ENCODE measurements around the gene TRAF1. TPM values are rescaled to one million over a fixed set of nuclear protein-coding genes. Genes with fewer than 3 reads are reported as not detected.
A peak's percentile ranks its signal among the peaks of the same experiment; 100 is the strongest.

TRAF1 gene
- total and polyA plus RNA-seq, 11 donors: 0.93 to 7.8 (median 1.8) TPM

DNA sequence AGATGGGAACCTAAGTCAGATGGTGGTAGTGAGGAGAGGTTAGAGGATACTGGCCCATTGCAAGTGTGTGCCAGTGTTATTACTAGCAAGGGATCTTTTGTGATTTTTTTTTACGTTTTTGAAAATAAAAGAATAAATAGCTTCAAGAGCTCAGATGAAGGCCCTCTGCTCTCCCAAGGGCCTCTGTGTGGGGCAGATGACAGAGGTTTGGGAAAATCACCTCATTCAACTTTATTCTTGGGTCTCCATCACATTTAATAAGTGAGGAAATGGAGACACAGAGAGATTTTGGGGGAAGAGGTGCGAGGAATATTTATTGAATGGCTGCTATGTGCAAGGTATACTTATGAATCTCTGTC, 10.1 kb upstream of the TRAF1 start:
- Histone ChIP-seq H3K27me3 (no peaks in the 10 kb centered on the region), H3K27ac (peak overlapping the region in 11 of 12 donors; percentile 35 to 98 (median 76)), H3K4me1 (peaks cover 5 to 60% (median 34%) of the 10 kb centered on the region in 12 donors), H3K9me3 (no peaks in the 10 kb centered on the region), H3K4me3 (no peak overlapping the region), H3K36me3 (no peaks in the 10 kb centered on the region)
- intact Hi-C loops (cut with DNase I): loop anchor here (1.0 to 10.0 kb wide), 13 partner anchors 59 to 181 kb away; partner anchors contain the start of genes PHF19 (in 6 of the 10), FBXW2 (in 2 of the 10) and PSMD5 (in 2 of the 10)
- DNase-seq: no peak
- WGBS, 4 donors: 43 to 46% (median 46%) methylated on average over 2 of the region's 2 CpGs
- no peak for ATAC-seq
- no peak for TF ChIP-seq POLR2A (IDR thresholded peaks at IDR 0.05)
- TF ChIP-seq, protein P1, sequence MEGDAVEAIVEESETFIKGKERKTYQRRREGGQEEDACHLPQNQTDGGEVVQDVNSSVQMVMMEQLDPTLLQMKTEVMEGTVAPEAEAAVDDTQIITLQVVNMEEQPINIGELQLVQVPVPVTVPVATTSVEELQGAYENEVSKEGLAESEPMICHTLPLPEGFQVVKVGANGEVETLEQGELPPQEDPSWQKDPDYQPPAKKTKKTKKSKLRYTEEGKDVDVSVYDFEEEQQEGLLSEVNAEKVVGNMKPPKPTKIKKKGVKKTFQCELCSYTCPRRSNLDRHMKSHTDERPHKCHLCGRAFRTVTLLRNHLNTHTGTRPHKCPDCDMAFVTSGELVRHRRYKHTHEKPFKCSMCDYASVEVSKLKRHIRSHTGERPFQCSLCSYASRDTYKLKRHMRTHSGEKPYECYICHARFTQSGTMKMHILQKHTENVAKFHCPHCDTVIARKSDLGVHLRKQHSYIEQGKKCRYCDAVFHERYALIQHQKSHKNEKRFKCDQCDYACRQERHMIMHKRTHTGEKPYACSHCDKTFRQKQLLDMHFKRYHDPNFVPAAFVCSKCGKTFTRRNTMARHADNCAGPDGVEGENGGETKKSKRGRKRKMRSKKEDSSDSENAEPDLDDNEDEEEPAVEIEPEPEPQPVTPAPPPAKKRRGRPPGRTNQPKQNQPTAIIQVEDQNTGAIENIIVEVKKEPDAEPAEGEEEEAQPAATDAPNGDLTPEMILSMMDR (IDR thresholded peaks at IDR 0.05): peak in 3 of 12 donors; percentile 6 to 10 (median 8)

- H3K4me1 ChIP-seq: peaks cover 5 to 60% (median 39%) of the 10 kb centered on the region in 12 donors
- peak overlapping the region in 2 of 12 donors; percentile 6 to 23 for H3K4me3 ChIP-seq
- H3K36me3 ChIP-seq: no peaks in the 10 kb centered on the region
- intact Hi-C loops (cut with DNase I): loop anchor here (1.0 to 10.0 kb wide), 13 partner anchors 59 to 181 kb away; partner anchors contain the start of genes PHF19 (in 6 of the 10), FBXW2 (in 2 of the 10) and PSMD5 (in 2 of the 10)
- ATAC-seq (peak; percentile 73 to 88 (median 79)), DNase-seq (peak; percentile 93 to 96 (median 93))
- no peak for TF ChIP-seq POLR2A (IDR thresholded peaks at IDR 0.05)
- TF ChIP-seq, protein P1 (IDR thresholded peaks at IDR 0.05): peak; percentile 84 to 97 (median 93)
- 20 to 28% (median 22%) methylated on average over 10 of the region's 10 CpGs for WGBS, 4 donors
- peak overlapping the region; percentile 47 to 98 (median 72) for H3K27ac ChIP-seq
- H3K9me3 ChIP-seq: no peaks in the 10 kb centered on the region
- H3K27me3 ChIP-seq: no peaks in the 10 kb centered on the region
Observed at GRCh38 chr9:120936011-120936763, 9.6 kb upstream of the TRAF1 start.

GRCh38 chr9:120935383-120935857, 8.8 kb upstream of the TRAF1 start:
- Histone ChIP-seq H3K4me3 (no peak overlapping the region), H3K27ac (peak overlapping the region; percentile 52 to 98 (median 72)), H3K4me1 (peaks cover 5 to 66% (median 44%) of the 10 kb centered on the region in 12 donors), H3K9me3 (no peaks in the 10 kb centered on the region), H3K27me3 (no peaks in the 10 kb centered on the region), H3K36me3 (no peaks in the 10 kb centered on the region)
- TF ChIP-seq POLR2A (IDR thresholded peaks at IDR 0.05): no peak
- TF ChIP-seq, protein P1 (IDR thresholded peaks at IDR 0.05): no peak
- 5 to 11% (median 8%) methylated on average over 4 of the region's 4 CpGs for WGBS, 4 donors
- peak; percentile 85 to 88 (median 86) for ATAC-seq
- peak; percentile 90 to 95 (median 95) for DNase-seq
- intact Hi-C loops (cut with DNase I): loop anchor here in 6 of 10 donors (5.0 to 10.0 kb wide), 5 partner anchors 58 to 178 kb away; partner anchors contain the start of genes FBXW2 (in 2 of the 6), PHF19 (in 2 of the 6) and PSMD5 (in 2 of the 6)

GRCh38 chr9:120934281-120934680, 7.7 kb upstream of the TRAF1 start:
- peaks cover 5 to 77% (median 46%) of the 10 kb centered on the region in 12 donors for H3K4me1 ChIP-seq

More at GRCh38 chr9:120934281-120934680, 7.7 kb upstream of the TRAF1 start:
- Histone ChIP-seq H3K9me3 (no peaks in the 10 kb centered on the region), H3K27ac (peak overlapping the region in 10 of 12 donors; percentile 52 to 98 (median 76)), H3K4me3 (no peak overlapping the region), H3K27me3 (no peaks in the 10 kb centered on the region), H3K36me3 (no peaks in the 10 kb centered on the region)
- TF ChIP-seq POLR2A (IDR thresholded peaks at IDR 0.05): no peak
- no peak for DNase-seq
- intact Hi-C loops (cut with DNase I): loop anchor here in 3 of 10 donors (5.0 to 10.0 kb wide), 2 partner anchors 57 to 89 kb away; partner anchors contain the start of genes PSMD5 (in 2 of the 3) and PHF19 (in 1 of the 3)
- 47 to 57% (median 54%) methylated on average over 3 of the region's 3 CpGs for WGBS, 4 donors
- no peak for ATAC-seq
